IPS-11a (cell line): ENCODE results near the gene CLTA.
A peak's percentile ranks its signal among the peaks of the same experiment; 100 is the strongest.
"Not testable (repeated sequence)": the region's sequence is repeated elsewhere in the genome, so short reads cannot be mapped to it uniquely, and the experiment has no call there.

Experiments
- H3K4me3 ChIP-seq: one replicate; pipeline ENCODE4 v1.5.1; 2013; ENCODE audit warnings: low read depth, low read length, control low read depth

The CLTA gene

DNA sequence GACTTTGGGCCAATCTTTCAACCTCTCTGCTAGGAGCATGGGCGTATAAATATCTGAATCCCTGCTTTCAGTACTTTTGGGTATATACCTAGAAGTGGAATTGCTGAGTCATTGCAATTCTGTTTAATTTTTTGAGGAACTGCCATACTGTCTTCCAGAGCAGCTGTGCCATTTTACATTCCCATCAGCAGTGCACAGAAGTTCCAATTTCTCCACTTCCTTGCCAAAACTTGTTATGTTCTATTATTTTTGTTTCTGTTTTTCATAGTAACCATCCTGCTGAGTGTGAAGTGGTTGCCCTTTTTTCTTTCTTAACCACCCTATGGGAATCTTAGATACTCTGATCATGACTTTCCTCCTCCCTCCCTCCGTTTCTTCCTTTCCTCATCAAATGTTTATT, 32.6 kb upstream of the CLTA start:
- no peak overlapping the region for H3K4me3 ChIP-seq

DNA sequence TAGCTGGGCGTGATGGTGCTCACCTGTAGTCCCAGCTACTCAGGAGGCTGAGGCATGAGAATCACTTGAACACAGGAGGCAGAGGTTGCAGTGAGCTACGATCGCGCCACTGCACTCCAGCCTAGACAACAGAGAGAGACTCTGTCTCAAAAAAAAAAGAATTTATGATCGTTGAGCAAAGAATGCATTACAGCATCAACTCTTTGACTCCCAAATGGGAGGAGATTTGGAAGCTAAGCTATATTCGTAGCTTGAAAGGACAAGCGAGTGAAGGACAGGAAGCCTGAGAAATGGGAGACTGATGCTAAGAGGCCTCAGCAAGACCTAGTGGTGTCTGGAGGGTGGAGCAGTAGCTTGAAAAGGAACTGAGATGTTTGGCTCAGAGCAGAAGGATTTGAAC, 31.8 kb upstream of the CLTA start:
- no peak overlapping the region for H3K4me3 ChIP-seq

DNA sequence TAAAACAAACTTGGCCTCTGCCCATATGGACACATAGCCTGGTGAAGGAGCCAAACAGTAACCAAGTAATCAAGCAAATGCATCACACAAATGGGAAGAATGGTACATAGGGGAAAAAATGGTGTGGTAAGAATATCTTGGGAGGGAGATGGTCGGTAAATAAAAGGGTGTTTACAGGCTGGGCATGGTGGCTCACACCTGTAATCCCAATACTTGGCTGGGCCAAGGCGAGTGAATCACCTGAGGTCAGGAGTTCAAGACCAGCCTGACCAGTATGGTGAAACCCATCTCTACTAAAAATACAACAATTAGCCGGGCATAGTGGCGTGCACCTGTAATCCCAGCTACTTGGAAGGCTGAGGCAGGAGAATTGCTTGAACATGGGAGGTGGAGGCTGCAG, 31.2 kb upstream of the CLTA start:
- H3K4me3 ChIP-seq: not testable (repeated sequence)

DNA sequence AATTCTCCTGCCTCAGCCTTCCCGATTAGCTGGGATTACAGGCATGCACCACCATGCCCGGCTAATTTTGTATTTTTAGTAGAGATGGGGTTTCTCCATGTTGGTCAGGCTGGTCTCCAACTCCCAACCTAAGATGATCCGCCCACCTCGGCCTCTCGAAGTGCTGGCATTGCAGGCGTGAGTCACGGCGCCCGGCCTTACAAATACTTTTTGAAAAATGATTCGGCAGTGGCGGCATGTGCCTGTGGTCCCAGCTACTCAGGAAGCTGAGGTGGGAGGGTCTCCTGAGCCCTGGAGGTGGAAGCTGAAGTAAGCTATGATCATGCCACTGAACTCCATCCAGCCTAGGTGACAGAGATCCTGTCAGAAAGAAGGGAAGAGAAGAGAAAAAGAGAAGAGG, 30.6 kb upstream of the CLTA start:
- not testable (repeated sequence) for H3K4me3 ChIP-seq

DNA sequence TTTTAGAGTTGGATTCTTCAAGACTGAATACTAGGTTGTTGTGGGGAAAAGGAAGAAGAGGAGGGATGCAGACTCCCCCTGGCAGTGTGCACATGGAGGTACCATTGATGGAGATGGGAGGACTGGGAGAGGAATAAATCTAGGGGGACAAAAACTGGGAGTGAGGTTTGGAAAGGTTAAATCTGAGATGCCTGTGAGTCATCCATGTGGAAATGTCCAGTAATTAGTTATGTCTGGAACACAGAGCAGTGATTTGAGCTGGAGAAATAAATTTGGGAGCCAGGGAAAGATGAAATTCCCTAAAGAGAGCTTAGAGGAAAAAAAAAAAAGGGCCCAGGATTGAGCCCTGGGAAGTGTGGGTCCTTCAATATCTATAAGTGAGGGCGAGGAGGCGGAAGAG, 29.5 kb upstream of the CLTA start:
- H3K4me3 ChIP-seq: no peak overlapping the region

DNA sequence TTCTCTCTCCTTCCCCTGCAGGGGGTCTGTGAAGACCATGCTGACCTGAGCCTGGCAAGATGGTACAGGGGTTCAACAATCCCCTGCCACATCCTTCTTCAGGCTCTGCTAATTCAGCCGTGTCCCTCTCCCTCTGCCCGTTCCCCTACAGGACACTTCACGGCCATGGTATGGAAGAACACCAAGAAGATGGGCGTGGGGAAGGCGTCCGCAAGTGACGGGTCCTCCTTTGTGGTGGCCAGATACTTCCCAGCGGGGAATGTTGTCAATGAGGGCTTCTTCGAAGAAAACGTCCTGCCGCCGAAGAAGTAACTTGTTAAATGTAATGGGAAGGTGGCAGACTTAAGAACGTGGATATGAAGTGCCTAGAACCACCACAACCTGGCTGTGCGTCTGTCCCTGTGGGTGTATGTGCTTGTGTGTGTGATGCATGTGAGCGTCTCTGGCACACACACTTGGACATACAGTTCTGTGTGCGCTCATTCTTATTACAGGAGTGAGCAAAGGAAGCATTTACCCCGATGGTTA, 28.4 kb upstream of the CLTA start:
- no peak overlapping the region for H3K4me3 ChIP-seq

DNA sequence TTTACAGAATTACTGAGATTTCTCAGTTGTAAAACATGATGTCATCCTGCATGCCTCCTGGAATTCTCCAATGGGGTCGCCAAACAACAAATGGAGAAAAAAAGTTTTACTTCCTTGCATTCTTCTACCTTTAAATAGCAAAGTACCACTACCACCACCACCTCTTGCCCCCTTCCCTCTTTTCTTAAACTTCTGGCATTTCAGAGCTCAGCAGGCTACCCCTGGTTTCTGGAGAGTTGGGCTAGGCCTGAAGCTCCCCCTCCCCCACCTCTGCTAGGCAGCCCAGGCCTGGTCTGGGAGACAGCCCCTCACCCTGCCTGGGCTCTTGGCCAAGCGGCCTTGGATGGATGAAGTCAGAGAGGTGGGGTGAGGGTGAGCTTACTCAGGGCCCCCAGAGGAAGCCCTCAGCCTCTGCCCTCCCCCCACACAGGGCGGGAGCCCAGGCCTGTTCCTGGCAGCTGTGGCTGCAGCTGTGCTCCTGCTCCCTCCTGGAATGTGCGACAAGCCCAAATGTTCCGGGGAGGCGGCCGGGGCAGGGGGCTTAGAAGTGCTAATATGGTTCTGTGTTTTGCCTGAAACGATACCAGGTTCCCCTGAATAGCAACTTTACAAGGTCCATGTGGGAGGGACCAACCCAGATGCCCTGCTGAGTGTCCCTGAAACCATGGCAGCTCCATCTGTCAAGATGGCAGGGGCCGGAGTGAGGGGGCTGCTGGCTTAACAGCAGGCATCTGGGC, 27.5 kb upstream of the CLTA start:
- H3K4me3 ChIP-seq: no peak overlapping the region

DNA sequence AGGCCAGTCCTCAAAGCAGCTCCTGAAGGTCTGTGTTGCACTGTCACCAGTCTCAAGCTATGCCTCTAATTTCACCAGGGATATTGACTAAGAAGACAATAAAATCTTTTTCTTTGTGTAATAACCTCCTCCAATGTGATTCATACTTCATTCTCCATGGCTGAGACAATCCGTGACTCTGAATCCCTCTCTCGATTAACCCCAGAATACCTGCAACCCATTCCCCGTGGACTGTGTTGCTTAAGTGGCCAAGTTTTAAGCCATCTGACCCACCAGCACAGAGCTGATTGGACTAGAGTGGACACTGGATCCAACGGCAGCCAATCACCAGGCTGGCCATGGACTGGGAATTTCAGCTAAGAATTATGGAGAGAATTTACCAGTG, 26.9 kb upstream of the CLTA start:
- H3K4me3 ChIP-seq: no peak overlapping the region

DNA sequence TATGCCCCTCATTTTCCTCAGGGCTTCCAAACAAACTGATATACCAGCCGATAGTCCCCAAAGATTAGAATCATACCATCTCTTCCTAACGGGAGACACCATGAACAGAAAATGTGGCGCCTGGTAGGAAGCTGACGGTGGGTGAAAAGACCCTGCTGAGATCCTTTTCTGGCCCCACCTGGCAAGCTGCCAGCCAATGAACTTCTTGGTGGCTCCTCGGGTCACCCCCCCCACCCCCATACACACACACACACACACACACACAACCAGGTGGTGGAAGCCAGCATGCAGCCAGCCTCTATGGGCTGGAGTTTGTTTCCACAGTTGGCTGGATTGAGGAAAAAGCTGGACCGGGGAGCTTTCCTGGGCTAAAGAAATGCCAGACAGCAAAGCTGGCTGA, 26.3 kb upstream of the CLTA start:
- H3K4me3 ChIP-seq: no peak overlapping the region

DNA sequence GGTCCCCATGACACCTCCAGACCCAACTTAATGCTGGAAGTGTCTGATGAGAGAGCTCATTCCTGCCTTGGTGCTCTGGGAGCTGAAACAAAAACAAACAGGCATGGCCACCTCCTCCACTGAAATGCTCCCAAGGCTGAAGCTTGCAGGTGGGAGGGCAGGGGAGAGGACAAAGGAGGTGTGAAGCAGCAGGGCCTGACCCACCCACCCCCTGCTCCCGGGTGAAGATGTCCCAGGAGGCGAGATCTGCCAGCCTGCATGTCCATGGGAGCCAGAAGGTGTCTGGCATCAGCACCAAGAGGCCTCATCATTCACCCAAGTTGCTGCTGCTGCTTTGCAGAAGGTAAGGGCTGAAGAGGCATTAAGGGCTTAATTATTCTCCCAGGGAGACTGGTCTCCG, 25.7 kb upstream of the CLTA start:
- no peak overlapping the region for H3K4me3 ChIP-seq

DNA sequence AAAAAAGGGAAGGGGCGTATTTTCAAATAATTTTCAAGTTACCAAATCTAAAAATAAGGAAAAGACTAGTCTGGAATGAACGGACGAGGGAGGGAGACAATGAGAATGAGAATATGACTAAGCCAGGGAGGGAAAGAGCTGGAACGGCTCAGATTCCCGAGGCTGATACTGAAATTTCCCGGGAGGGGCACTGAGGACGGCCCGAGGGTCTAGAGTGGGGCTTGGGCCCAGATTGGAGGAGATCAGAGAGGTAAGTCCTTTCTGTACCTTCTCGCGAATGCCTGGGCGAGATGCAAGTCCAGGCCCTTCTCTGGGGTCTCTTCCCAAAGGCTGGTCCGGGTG, 24.9 kb upstream of the CLTA start:
- no peak overlapping the region for H3K4me3 ChIP-seq

DNA sequence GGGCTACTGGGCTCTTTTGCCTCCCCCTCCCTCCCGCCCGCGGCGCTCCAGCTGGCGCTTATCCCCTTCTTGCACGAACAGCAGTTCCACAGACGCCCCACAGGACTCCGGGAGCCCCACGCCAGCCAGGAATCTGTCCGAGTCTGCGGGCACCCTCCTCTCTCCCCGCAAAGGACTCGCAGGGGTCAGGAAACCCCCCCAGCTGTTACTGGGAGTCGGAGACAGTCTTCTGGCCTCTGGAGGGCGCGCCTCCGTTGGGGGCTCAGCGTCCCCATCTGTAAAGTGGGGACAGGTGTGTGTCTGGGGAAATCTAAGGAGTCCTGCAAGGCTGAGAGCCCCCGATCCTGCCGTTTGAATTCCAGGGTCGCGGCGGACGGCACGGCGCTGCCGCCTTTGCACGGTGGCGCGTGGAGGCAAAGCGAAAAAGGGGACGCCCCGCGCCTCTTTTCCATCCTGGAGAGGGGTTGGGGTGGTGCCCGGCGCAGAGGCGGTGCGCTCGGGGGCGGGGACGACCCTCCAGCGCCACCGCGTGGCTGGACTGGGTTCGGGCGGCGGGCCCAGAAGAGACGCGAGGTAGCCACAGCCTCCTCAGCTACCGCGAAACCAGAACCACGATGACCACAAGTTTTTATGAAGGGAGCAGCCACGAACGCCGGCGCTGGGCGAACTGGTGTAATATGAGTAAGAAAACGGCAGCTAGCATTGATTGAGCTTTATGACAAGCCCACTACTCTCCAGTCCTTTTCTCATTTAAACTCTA, 24.4 kb upstream of the CLTA start:
- H3K4me3 ChIP-seq: peak overlapping the region; percentile 47

DNA sequence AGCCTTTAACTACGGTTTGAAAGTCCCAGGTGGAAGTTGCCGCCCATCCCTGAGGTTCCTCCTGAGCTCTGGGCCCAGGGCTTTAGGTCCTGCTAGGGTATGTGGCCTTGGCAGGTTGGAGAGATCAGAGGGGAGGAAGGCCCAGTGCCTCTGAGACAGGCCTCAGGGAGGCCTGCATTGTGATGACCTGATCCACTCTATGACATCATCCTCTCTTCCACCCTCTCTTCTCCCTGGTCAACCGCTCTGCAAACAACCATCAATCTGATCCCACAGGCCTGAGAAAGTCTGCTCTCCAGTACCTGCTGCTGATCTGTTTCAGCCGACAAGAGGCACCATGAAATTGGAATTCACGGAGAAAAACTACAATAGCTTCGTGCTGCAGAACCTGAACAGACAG, 21.6 kb upstream of the CLTA start, which contains the start of gene CCIN:
Gene CCIN (plus strand): TSS at position 223 of the 400 bp plus-strand sequence. CDS start 115 bp downstream, at position 338.
- H3K4me3 ChIP-seq: no peak within 1 kb of the TSS

DNA sequence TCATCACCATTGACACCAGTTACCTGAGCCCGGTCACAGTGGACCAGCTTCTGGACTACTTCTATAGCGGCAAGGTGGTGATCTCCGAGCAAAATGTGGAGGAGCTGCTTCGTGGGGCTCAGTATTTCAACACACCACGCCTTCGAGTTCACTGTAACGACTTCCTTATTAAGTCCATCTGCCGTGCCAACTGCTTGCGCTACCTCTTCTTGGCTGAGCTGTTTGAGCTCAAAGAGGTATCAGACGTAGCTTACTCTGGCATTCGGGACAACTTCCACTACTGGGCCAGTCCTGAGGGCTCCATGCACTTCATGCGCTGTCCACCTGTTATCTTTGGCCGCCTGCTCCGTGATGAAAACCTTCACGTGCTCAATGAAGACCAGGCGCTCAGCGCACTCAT, 21.0 kb upstream of the CLTA start:
- no peak overlapping the region for H3K4me3 ChIP-seq

DNA sequence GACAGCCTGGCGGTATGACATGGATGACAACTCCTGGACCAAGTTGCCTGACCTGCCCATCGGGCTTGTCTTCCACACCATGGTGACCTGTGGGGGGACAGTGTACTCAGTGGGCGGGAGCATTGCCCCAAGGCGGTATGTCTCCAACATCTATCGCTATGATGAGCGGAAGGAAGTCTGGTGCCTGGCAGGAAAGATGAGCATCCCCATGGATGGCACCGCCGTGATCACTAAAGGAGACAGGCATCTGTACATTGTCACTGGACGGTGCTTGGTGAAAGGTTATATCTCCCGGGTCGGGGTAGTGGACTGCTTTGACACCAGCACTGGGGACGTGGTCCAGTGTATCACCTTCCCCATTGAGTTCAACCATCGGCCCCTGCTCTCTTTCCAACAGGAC, 20.2 kb upstream of the CLTA start:
- H3K4me3 ChIP-seq: no peak overlapping the region

DNA sequence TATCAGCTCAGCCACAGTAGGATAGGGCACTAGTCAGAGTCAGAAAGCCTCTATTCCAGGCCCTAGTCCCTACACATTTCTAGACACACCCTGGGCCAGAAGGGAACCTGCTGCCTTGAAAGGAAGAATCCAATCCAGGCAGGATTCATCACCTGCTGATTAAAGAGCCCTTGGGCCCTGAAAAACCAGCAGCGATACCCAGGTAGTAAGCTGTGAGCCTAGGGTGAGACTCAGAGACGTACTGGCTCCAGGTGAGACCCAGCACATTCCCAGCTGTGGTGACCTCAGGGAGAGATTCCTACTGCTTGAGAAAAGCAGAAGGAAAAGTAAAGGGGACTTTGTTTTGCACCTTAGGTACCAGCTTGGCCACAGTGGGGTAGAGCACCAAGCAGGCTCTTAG, 16.9 kb upstream of the CLTA start:
- no peak overlapping the region for H3K4me3 ChIP-seq

DNA sequence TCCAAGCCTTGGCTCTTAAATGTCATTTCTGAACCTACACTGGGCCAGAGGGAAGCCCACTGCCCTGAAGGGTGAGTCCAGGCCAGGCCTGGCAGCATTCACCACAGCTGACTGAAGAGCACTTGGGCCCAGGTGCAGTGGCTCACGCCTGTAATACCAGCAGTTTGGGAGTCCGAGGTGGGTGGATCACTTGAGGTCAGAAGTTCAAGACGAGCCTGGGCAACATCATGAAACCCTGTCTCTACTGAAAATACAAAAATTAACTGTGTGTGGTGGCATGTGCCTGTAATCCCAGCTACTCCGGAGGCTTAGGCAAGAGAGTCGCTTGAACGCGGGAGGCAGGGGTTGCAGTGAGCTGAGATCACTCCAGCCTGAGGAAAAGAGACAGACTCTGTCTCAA, 16.4 kb upstream of the CLTA start:
- H3K4me3 ChIP-seq: no peak overlapping the region

DNA sequence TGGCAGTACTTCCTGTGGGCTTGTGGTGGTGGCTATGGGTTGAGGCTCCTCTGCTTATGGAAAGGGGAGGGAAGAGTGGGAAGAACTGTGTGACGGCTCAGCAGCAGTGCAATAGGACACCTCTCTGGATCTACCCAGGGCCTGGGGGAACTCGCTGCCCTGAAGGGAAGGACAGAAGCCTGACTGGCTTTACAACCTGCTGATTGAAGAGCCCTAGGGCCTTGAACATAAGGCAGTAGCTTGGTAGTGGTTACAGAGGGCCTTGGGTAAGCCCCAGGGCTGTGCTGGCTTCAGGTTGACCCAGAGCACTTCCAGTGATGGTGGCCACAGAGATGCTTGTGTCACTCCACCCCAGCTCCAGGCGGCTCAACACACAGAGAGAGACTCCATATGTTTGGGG, 16.0 kb upstream of the CLTA start:
- no peak overlapping the region for H3K4me3 ChIP-seq

DNA sequence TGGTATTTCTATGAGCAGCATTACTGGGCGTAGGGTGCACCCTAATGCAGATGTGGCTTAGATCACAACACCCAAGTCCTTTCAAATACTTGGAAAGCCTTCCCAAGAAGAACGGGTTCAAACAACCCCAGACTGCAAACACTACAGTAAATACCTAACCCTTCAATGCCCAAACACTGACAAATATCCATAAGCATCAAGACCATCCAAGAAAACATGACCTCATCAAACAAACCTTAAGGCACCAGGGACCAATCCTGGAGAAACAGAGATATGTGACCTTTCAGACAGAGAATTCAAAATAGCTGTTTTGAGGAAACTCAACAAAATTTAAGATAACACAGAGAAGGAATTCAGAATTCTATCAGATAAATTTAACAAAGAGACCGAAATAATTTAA, 15.5 kb upstream of the CLTA start:
- not testable (repeated sequence) for H3K4me3 ChIP-seq

DNA sequence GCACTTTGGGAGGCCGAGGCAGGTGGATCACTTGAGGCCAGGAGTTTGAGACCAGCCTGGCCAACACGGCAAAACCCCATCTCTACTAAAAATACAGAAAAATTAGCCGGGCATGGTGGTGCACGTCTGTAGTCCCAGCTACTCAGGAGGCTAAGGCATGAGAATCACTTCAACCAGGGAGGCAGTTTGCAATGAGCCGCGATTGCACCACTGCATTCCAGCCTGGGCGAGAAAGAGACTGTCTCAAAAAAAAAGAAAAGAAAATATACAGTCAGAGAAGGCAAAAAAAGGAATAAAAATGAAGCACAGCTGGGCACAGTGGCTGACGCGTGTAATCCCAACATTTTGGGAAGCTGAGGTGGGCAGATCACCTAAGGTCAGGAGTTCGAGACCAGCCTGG, 14.2 kb upstream of the CLTA start:
- not testable (repeated sequence) for H3K4me3 ChIP-seq

DNA sequence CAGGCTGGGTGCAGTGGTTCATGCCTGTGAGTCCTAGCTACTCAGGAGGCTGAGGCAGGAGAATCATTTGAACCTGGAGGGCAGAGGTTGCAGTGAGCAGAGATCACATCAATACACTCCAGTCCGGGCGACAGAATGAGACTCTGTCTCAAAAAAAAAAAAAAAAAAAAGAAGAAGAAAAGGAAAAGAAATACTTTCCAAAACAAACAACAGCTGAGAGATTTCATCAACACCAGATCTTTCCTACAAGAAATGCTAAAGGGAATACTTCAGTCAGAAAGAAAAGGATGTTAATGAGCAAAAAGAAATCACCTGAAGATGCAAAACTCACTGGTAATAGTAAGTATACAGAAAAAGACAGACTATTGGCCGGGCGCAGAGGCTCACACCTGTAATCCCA, 13.2 kb upstream of the CLTA start:
- no peak overlapping the region for H3K4me3 ChIP-seq

DNA sequence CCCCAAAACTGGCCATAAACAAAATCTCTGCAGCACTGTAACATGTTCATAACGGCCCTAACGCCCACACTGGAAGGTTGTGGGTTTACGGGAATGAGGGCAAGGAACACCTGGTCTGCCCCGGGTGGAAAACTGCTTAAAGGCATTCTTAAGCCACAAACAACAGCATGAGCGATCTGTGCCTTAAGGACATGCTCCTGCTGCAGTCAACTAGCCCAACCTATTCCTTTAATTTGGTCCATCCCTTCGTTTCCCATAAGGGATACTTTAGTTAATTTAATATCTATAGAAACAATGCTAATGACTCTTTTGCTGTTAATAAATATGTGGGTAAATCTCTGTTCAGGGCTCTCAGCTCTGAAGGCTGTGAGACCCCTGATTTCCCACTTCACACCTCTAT, 10.5 kb upstream of the CLTA start:
- not testable (repeated sequence) for H3K4me3 ChIP-seq

DNA sequence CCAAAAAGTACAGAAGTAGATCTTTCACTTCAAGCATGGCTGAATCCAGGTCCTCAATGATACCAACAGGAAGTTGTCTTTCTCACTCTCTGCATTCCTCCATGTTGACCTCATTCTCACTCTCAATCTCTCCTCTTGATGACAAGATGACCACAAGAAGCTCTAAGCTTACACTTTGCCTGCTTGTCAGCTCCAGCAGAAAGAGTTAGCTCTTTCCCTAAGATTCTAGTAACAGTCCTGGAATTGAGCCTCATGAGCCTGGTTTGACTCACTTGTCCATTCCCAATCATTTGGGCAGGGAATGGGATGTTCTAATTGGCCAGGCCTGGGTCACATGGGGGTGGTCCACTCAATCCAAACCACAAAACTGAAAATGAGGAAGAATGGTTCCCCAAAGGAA, 3.3 kb upstream of the CLTA start:
- no peak overlapping the region for H3K4me3 ChIP-seq
